CD1c-positive myeloid dendritic cell (primary cell): ENCODE measurements around the gene GOLGA8R.
"Not testable (repeated sequence)": the region's sequence is repeated elsewhere in the genome, so short reads cannot be mapped to it uniquely, and the experiment has no call there.

Experiments used
- DNase-seq: peaks from one replicate; pipeline ENCODE4 v3.0.0-alpha.2; 2016; ENCODE audit errors: extremely low spot score

Gene GOLGA8R

GRCh38 chr15:30414160-30414559 lies at the start of gene GOLGA8R:
TSS of gene GOLGA8R (minus strand) at chr15:30414260. CDS start at chr15:30414162, 98 bp downstream.
- DNase-seq, result not testable (repeated sequence)

GRCh38 chr15:30463849-30464248 lies 49.8 kb upstream of the GOLGA8R start:
- DNase-seq, result not testable (repeated sequence)

GRCh38 chr15:30462176-30462575 lies 48.1 kb upstream of the GOLGA8R start:
- DNase-seq, result not testable (repeated sequence)

- not testable (repeated sequence) for DNase-seq
Measured at GRCh38 chr15:30452702-30453101, 38.6 kb upstream of the GOLGA8R start.

GRCh38 chr15:30438348-30438747 lies 24.3 kb upstream of the GOLGA8R start:
- DNase-seq, result not testable (repeated sequence)

- DNase-seq, result not testable (repeated sequence)
Measured at GRCh38 chr15:30435878-30436277, 21.8 kb upstream of the GOLGA8R start.

GRCh38 chr15:30420723-30421122 lies 6.7 kb upstream of the GOLGA8R start:
- peak; percentile 0 for DNase-seq

- not testable (repeated sequence) for DNase-seq
Measured at GRCh38 chr15:30407636-30408035, 6.4 kb downstream of the GOLGA8R start.

- not testable (repeated sequence) for DNase-seq
Measured at GRCh38 chr15:30398988-30399387, 15.1 kb downstream of the GOLGA8R start.

- not testable (repeated sequence) for DNase-seq
Measured at GRCh38 chr15:30393664-30393991, 20.4 kb downstream of the GOLGA8R start.

- DNase-seq, result not testable (repeated sequence)
Measured at GRCh38 chr15:30392766-30393663, 21.0 kb downstream of the GOLGA8R start, which contains the start of gene CHRFAM7A. TSS of gene CHRFAM7A (minus strand) at chr15:30393540. CDS start at chr15:30383351, 10,189 bp downstream.

- not testable (repeated sequence) for DNase-seq
Measured at GRCh38 chr15:30386318-30386887, 27.7 kb downstream of the GOLGA8R start.

- not testable (repeated sequence) for DNase-seq
Measured at GRCh38 chr15:30377082-30377413, 37.0 kb downstream of the GOLGA8R start.

GRCh38 chr15:30376375-30377081 lies 37.5 kb downstream of the GOLGA8R start:
- DNase-seq, result not testable (repeated sequence)

GRCh38 chr15:30375872-30376271 lies 38.2 kb downstream of the GOLGA8R start:
- DNase-seq, result not testable (repeated sequence)

GRCh38 chr15:30374862-30375261 lies 39.2 kb downstream of the GOLGA8R start:
- not testable (repeated sequence) for DNase-seq

GRCh38 chr15:30368271-30368670 lies 45.8 kb downstream of the GOLGA8R start:
- DNase-seq, result not testable (repeated sequence)

GRCh38 chr15:30367246-30367645 lies 46.8 kb downstream of the GOLGA8R start:
- DNase-seq, result not testable (repeated sequence)

- not testable (repeated sequence) for DNase-seq
Measured at GRCh38 chr15:30361404-30361803, 52.7 kb downstream of the GOLGA8R start.

GRCh38 chr15:30360990-30361389 lies 53.1 kb downstream of the GOLGA8R start:
- not testable (repeated sequence) for DNase-seq

GRCh38 chr15:30355043-30355442 lies 59.0 kb downstream of the GOLGA8R start:
- DNase-seq, result not testable (repeated sequence)
